HT1080 (cell line): ENCODE results near the gene IGLL1. TPM values are rescaled to one million over a fixed set of nuclear protein-coding genes. Genes with fewer than 3 reads are reported as not detected.

Experiments used
- DNase-seq: peaks from one replicate; pipeline ENCODE4 v3.0.0-alpha.2; 2015; ENCODE audit warnings: low read depth
- small RNA-seq: library from RNA; depleted of rRNA; stranded (forward); fragments of <200 nt; gene quantifications from one replicate; pipeline ENCODE3, GENCODE V24; 2014
- total RNA-seq: library from RNA; depleted of rRNA; stranded (reverse); fragments of >200 nt; shearing (Covaris generic); gene quantifications from 2 replicates; pipeline ENCODE4 v1.2.3, GENCODE V29; 2014; rRNA removed

The IGLL1 gene
- total RNA-seq, 1 experiment from 2014 or later = not detected

DNA sequence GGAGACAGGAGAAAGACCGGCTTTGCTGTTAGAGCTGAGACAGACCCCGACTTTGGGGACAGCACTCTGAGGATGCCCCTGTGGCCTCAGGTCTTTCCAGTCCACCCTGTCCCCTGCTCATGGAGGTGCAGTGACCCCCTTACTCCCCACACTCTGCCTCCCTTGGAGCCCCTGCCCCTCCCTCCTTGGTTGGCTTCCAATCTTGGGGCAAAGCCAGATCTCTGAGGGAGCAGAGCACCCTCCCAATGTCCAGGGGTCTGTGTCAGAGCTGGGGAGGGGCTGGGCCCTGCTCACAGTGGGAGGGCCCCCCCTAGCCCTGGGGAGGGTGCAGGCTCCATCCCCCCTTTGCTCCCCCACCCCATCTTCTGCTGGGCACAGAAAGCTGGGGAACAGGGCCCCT, 50.0 kb downstream of the IGLL1 start:
- DNase-seq = no peak

DNA sequence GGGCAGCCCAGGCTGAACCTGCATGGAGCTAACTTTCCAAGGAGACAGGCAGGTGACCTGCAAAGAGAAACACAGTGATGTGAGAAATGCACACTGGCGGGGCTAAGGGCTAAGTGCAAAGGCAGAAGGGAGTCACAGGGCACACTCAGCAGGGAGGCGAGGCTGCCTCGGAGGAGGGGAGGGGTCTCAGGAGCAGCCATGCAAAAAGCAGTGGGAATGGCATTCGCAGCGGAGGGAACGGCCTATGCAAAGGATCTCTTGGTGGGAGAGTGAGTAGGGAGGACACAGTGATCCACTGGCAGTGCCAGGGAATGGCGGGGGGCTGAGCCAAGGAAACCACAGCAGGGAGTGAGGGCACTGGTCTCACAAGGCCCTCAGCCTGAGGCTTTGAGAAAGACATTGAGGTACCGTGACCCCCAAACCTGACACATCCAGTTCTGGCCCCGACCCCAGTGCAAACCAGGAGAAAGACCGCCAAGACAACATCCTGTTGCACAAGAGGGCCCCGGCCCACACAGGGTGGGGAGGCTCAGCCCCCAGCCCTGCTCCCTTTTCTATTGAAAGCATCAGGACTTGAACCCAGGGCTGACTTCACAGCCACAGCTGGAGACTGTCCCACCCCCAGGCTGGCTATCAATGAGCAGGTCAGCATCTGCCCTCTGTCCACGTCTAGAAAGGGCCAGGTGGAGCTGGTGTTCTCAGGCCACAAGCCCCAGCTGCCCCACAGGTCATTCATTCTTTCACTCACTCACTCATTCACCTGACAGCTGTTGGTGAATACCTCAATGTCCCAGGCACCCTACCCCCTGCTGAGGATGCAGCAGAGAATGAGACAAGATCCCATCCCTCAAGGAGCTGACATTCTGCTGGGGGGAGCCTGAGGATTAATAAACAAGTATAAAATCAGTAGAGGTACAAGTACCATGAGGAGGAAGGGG, 50.7 kb downstream of the IGLL1 start:
- no peak for DNase-seq

DNA sequence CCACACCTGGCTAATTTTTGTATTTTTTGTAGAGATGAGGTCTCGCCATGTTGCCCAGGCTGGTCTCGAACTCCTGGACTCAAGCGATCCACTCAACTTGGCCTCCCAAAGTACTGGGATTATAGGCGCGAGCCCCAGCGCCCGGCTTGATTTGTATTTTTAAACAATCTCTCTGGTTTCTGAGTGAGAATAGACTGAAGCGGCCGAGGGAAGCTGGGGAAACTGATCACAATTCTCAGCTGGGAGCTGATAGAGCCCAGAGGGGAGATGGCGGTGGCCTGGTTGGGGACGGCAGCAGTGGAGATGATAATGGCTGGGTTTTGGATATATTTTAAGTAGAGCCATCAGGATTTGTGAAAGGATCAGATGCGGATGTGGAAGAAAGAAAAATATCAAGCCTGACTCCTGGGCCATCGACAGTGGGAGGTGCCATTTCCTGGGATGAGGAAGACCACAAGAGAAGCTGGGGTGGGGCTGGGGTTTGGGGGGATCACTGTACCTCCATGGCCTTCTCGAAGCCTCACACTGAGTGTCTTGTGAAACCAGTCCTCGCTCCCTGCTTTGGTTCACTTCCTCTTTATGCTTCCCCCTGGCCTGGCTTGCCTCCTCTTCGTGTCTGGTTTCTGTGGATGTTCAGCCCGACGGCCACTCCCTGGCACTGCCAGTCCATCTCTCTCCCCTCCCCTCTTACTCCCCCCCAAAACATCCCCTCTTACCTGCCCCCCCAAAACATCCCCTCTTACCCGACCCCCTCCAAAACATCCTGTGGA, 51.9 kb downstream of the IGLL1 start:
- no peak for DNase-seq

DNA sequence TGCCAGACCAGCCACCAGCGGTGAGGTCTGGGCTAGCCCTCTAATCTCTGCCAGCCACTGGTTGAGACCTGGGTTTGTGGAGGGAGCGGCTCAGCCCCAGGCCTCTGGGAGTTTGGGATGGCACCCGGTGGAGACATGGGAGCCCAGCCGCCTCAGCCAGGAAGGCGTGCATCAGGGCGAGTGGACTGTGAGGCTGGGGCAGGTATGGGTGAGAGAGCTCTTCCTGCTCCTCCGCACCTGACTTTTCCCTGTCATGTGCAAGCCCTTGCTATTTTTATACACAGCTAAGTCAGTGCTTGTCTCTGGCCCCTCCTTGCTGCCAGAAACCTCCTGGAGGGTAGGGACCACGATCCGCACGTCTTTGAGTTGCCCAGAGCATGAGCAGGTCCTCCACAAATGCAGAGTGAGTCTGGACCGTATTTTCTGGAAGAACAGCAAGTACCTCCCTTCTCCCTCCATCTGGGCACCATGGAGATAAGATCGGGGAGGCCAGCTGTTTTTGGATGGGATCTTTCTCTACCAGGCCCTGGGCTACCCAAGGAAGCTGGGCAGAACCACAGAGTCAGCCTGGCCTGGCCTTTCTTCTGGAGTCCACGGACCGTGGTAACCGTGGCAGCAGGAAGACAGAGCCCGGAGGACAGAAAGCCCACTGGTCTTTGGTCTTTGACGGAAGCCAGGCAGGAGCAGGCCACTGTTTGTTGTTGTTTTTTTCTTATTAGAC, 53.3 kb downstream of the IGLL1 start:
- DNase-seq = no peak

DNA sequence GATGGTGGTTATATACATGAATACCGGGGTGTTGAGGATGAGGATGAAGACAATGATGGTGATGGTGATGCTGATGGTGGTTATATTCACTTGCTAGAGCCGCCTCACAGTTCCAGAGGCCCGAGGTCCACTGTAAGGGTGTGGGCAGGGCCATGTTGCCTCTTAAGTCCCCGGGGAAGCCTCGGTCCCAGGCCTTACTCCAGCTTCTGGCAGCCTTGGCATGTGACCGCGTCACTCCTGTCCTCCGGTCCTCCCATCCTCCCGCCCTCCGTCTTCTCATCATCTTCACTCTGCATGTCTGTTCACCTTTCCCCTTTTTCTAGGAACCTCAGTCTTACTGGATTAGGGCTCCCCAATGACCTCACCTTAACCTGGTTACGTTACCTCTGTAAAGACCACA, 54.6 kb downstream of the IGLL1 start:
- no peak for DNase-seq

DNA sequence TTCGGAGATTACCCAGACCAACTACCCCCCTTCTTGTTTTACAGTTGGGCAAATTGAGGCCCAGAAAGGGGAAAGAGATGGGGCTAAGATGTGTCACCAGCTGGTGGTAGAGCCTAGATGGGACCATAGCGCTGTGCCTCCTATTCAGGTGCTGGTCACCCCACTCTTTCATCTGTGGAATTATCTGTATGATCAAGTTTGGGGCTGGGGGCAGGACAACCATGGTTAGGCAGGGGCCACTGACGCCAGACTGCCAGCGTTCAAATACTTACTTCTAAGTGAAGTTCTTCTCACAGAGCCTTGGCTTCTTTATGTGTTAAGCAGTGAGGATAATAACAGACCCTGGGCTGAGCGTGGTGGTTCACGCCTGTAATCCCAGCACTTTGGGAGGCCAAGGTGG, 55.9 kb downstream of the IGLL1 start:
- no peak for DNase-seq

DNA sequence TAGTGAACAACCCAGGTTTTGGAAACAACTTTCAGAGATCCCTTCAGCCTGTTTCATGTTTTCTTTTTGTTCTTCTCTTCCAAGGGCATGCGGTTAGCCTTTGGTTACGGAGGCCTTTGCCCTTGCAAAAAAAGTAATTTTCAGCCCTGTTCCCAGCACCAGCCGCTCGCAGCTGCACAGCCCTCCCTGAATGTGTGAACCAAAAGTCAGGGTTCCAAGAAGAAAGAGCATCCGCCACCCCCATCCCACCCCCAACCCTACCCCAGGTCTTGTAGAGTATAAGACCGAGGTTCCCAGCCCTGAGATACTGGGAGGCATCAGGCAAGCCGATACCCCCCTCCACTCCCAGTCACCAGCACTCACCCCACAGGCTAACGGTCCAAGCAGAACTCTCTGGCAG, 56.4 kb downstream of the IGLL1 start:
- no peak for DNase-seq

Small RNAs within 50 kb of the gene (small RNA-seq; reads per million reads assigned to genes)
- gene AP000346.3 = not detected

Other genes with a start within 250 kb of the IGLL1 start
- 0.18 TPM in 1 of 2 replicates, not detected in the other for gene DRICH1, start 52.0 kb upstream of the IGLL1 start, total RNA-seq
- gene RGL4, start 110.7 kb upstream of the IGLL1 start, total RNA-seq = not detected in 2 replicates
- 3.1 and 4.4 TPM in 2 replicates for gene ZNF70, start 170.8 kb upstream of the IGLL1 start, total RNA-seq
- gene VPREB3, start 174.1 kb upstream of the IGLL1 start, total RNA-seq = not detected in 2 replicates
- gene C22orf15, start 182.7 kb upstream of the IGLL1 start, total RNA-seq = 1.1 TPM in 1 of 2 replicates, not detected in the other
- not detected in 2 replicates for gene CHCHD10, start 187.7 kb upstream of the IGLL1 start, total RNA-seq
- not detected in 2 replicates for gene MMP11, start 192.6 kb upstream of the IGLL1 start, total RNA-seq
- 88.6 and 107 TPM in 2 replicates for gene SMARCB1, start 206.7 kb upstream of the IGLL1 start, total RNA-seq